Cardiac muscle cell (in vitro differentiated cells and primary cell): ENCODE data around the gene RPS6KC1. TPM values are rescaled to one million over a fixed set of nuclear protein-coding genes. Genes with fewer than 3 reads are reported as not detected.

Experiments used
- DNase-seq, 2 donors: peaks; one replicate each; pipeline versions ENCODE4 v3.0.0 to v3.0.0-alpha.2; 2010 to 2017; ENCODE audit warnings: low read depth in 1 of 2, low spot score in 1 of 2
- H3K27ac ChIP-seq: fragments of 200-600 bp; sonication (generic); 2 replicates; pipeline ENCODE4 v1.5.1; 2016
- H3K27me3 ChIP-seq: fragments of 200-600 bp; sonication (generic); 2 replicates; pipeline ENCODE4 v1.6.0; 2016; ENCODE audit warnings: control low read depth
- H3K36me3 ChIP-seq: fragments of 200-600 bp; sonication (generic); 2 replicates; pipeline ENCODE4 v1.5.1; 2016; ENCODE audit warnings: control low read depth
- H3K4me1 ChIP-seq: fragments of 200-600 bp; sonication (generic); 2 replicates; pipeline ENCODE4 v1.8.1; 2017; ENCODE audit warnings: low read depth, mild to moderate bottlenecking, mixed run types
- H3K4me3 ChIP-seq: fragments of 200-600 bp; sonication (generic); 2 replicates; pipeline ENCODE4 v1.5.1; 2016; ENCODE audit warnings: mild to moderate bottlenecking
- H3K9me3 ChIP-seq: fragments of 200-600 bp; sonication (generic); 2 replicates; pipeline ENCODE4 v1.5.1; 2017; ENCODE audit warnings: low read depth, mild to moderate bottlenecking, control low read depth
- CTCF ChIP-seq: IDR thresholded peaks from 2 replicates; pipeline ENCODE4 v1.5.1; 2012; ENCODE audit warnings: low read depth, mild to moderate bottlenecking, low read length
- polyA plus RNA-seq: library from polyadenylated mRNA; unstranded; fragments of >200 nt; fragmentation: Nextera tagmentation; extraction: Ambion mirVana; gene quantifications from 2 replicates; pipeline ENCODE4 v1.2.1, GENCODE V29; 2016
- total RNA-seq: library from RNA; depleted of rRNA; stranded (reverse); fragments of >200 nt; gene quantifications from 2 replicates; pipeline ENCODE4 v1.2.3, GENCODE V29; 2016

RPS6KC1 gene
- total and polyA plus RNA-seq, 2 experiments from 2014 or later = 12.5 to 17.9 TPM

- Histone ChIP-seq H3K9me3 (no peaks in the 10 kb centered on the region), H3K27ac (no peak overlapping the region), H3K27me3 (no peaks in the 10 kb centered on the region), H3K4me1 (peaks cover 4% of the 10 kb centered on the region), H3K36me3 (no peaks in the 10 kb centered on the region), H3K4me3 (no peak overlapping the region)
- DNase-seq = no peak
- TF ChIP-seq CTCF = no peak
Observed at GRCh38 chr1:213053455-213053854, 2.4 kb downstream of the RPS6KC1 start.

GRCh38 chr1:213054142-213054541, 3.1 kb downstream of the RPS6KC1 start:
- H3K4me1 ChIP-seq = peaks cover 4% of the 10 kb centered on the region
- H3K4me3 ChIP-seq = no peak overlapping the region
- no peak for DNase-seq
- no peaks in the 10 kb centered on the region for H3K9me3 ChIP-seq
- TF ChIP-seq CTCF = no peak
- no peak overlapping the region for H3K27ac ChIP-seq
- no peaks in the 10 kb centered on the region for H3K36me3 ChIP-seq
- no peaks in the 10 kb centered on the region for H3K27me3 ChIP-seq

GRCh38 chr1:213054733-213055591, 3.9 kb downstream of the RPS6KC1 start:
- H3K27me3 ChIP-seq = no peaks in the 10 kb centered on the region
- H3K36me3 ChIP-seq = no peaks in the 10 kb centered on the region
- no peak overlapping the region for H3K27ac ChIP-seq
- H3K9me3 ChIP-seq = no peaks in the 10 kb centered on the region
- H3K4me3 ChIP-seq = no peak overlapping the region
- no peak for TF ChIP-seq CTCF
- peak in 1 of 2 donors; percentile 50 for DNase-seq
- H3K4me1 ChIP-seq = peaks cover 4% of the 10 kb centered on the region

GRCh38 chr1:213055767-213056166, 4.7 kb downstream of the RPS6KC1 start:
- DNase-seq = no peak

More at GRCh38 chr1:213055767-213056166, 4.7 kb downstream of the RPS6KC1 start:
- Histone ChIP-seq H3K27ac (no peak overlapping the region), H3K27me3 (no peaks in the 10 kb centered on the region), H3K4me1 (peaks cover 4% of the 10 kb centered on the region), H3K9me3 (no peaks in the 10 kb centered on the region), H3K36me3 (no peaks in the 10 kb centered on the region), H3K4me3 (no peak overlapping the region)
- TF ChIP-seq CTCF = no peak
